BJ (cell line): ENCODE measurements around the gene FCRL5. TPM values are rescaled to one million over a fixed set of nuclear protein-coding genes. Genes with fewer than 3 reads are reported as not detected.

Experiments used
- CTCF ChIA-PET: fragments of 350-600 bp; formaldehyde crosslinking; extraction: SDS; loops from one replicate; lab custom pipeline; 2021; ENCODE audit warnings: antibody characterized with exemption, inconsistent platforms; lab: Yijun Ruan, JAX
- POLR2A ChIA-PET: fragments of 300-600 bp; sonication (Branson Sonifier 250); formaldehyde crosslinking; extraction: SDS; loops from one replicate; lab custom pipeline; 2021; ENCODE audit warnings: antibody characterized with exemption; lab: Charles Lee
- DNase-seq: peaks from one replicate; pipeline ENCODE4 v3.0.0-alpha.2; 2011; ENCODE audit warnings: low read depth
- H3K27me3 ChIP-seq: 2 replicates; pipeline ENCODE4 v1.6.0; 2011; ENCODE audit warnings: low read length; ENCODE audit not compliant: control insufficient read depth, insufficient read depth
- H3K36me3 ChIP-seq: 2 replicates; pipeline ENCODE4 v1.5.1; 2011; ENCODE audit warnings: low read length; ENCODE audit not compliant: control insufficient read depth, insufficient read depth
- H3K4me3 ChIP-seq: 2 replicates; pipeline ENCODE4 v1.5.1; 2011; ENCODE audit warnings: low read depth, mild to moderate bottlenecking, control low read depth, low read length
- CTCF ChIP-seq: IDR thresholded peaks from 2 replicates; pipeline ENCODE4 v1.5.1; 2011; ENCODE audit warnings: low read depth, mild to moderate bottlenecking, control low read depth, inconsistent platforms, low read length, moderate library complexity; ENCODE audit not compliant: insufficient read depth
- polyA plus RNA-seq: library from polyadenylated mRNA; depleted of rRNA; stranded (reverse); fragments of >200 nt; gene quantifications from 2 replicates; pipeline ENCODE4 v1.2.3, GENCODE V29; 2011

FCRL5 gene
- polyA plus RNA-seq, 1 experiment, result not detected

- no peak for DNase-seq
- POLR2A ChIA-PET, result no interaction called here
- TF ChIP-seq CTCF, result no peak
- H3K4me3 ChIP-seq, result no peak overlapping the region
- no peaks in the 10 kb centered on the region for H3K36me3 ChIP-seq
- no peaks in the 10 kb centered on the region; the same call in 1 of the 2 replicates for H3K27me3 ChIP-seq
- CTCF ChIA-PET, result interaction anchor here (2.2 kb wide), 1 partner anchor 10 kb away, joined by 8 read pairs; no protein-coding TSS in a partner anchor
Observed at GRCh38 chr1:157515709-157516108, 36.6 kb downstream of the FCRL5 start.

GRCh38 chr1:157515141-157515540 is 37.2 kb downstream of the FCRL5 start:
- TF ChIP-seq CTCF, result no peak
- no peak for DNase-seq
- Histone ChIP-seq H3K4me3 (no peak overlapping the region), H3K27me3 (no peaks in the 10 kb centered on the region; the same call in 1 of the 2 replicates), H3K36me3 (no peaks in the 10 kb centered on the region)
- POLR2A ChIA-PET, result no interaction called here
- CTCF ChIA-PET, result interaction anchor here (2.2 kb wide), 1 partner anchor 10 kb away, joined by 8 read pairs; no protein-coding TSS in a partner anchor

GRCh38 chr1:157512036-157512969 is 40.0 kb downstream of the FCRL5 start:
- no peak for TF ChIP-seq CTCF
- ChIA-PET CTCF (no interaction called here), POLR2A (no interaction called here)
- no peak for DNase-seq
- Histone ChIP-seq H3K27me3 (no peaks in the 10 kb centered on the region; the same call in 1 of the 2 replicates), H3K4me3 (no peak overlapping the region), H3K36me3 (no peaks in the 10 kb centered on the region)

GRCh38 chr1:157509546-157510232 is 42.6 kb downstream of the FCRL5 start:
- H3K4me3 ChIP-seq, result no peak overlapping the region
- DNase-seq, result no peak
- ChIA-PET CTCF (interaction anchor here (0.7 to 1.2 kb wide), 3 partner anchors 14 to 182 kb away, joined by 3 to 4 read pairs (median 3); no protein-coding TSS in a partner anchor), POLR2A (no interaction called here)
- H3K27me3 ChIP-seq, result no peaks in the 10 kb centered on the region
- H3K36me3 ChIP-seq, result no peaks in the 10 kb centered on the region
- TF ChIP-seq CTCF, result no peak
